CD1c-positive myeloid dendritic cell (primary cell): ENCODE results near the gene TRRAP.
A peak's percentile ranks its signal among the peaks of the same experiment; 100 is the strongest.

ENCODE experiments used
- DNase-seq: peaks from one replicate; pipeline ENCODE4 v3.0.0-alpha.2; 2016; ENCODE audit errors: extremely low spot score

TRRAP gene

DNA sequence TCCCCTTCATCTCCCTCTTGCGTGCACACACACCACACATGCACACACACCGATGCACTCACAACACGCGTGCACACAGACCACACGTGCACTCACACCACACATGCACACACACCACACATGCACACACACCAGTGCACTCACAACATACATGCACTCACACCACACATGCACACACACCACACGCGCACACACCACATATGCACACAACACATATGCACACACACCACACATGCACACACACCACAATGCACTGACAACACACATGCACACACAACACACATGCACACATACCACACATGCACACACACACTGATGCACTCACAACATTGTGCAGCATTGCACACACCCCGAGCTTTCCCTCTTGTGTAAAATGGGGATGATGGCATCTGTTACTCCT is 68.1 kb downstream of the TRRAP start:
- DNase-seq: no peak

DNA sequence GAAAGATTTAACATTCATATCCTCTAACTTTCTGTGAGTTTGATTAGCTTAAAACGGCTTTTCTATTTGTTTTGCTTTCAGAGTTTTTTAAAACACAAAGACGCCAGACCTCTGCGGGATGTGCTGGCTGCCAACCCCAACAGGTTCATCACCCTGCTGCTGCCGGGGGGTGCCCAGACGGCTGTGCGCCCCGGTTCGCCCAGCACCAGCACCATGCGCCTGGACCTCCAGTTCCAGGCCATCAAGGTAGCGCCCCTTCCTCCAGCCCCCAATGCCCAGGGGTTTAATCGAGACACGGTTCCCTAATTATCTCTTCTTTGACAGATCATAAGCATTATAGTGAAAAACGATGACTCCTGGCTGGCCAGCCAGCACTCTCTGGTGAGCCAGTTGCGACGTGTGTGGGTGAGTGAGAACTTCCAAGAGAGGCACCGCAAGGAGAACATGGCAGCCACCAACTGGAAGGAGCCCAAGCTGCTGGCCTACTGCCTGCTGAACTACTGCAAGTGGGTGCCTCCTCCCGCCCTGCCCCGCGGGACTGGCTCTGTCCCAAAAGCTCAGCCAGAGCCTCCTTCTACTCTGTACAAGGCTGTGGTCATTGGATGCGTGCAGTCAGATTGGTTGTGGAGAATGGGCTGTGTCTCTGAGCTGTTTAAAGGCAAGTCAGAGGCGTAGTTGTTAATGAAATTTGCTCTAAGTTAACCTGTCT is 71.2 kb downstream of the TRRAP start:
- no peak for DNase-seq

DNA sequence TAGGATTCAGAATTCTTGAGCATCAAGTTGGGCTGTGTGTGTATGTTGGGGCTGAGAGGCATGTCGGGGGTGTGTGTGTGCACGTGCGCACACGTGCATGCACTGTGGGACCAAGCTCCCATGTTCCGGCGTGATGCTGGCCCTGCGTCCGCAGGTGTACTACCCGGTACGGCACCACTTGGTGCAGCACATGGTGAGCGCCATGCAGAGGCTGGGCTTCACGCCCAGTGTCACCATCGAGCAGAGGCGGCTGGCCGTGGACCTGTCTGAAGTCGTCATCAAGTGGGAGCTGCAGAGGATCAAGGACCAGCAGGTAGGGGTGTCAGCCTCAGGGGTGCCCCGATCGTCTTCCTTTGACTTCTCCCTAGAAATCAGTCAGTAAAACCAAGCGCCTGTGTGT is 77.7 kb downstream of the TRRAP start:
- DNase-seq: no peak

DNA sequence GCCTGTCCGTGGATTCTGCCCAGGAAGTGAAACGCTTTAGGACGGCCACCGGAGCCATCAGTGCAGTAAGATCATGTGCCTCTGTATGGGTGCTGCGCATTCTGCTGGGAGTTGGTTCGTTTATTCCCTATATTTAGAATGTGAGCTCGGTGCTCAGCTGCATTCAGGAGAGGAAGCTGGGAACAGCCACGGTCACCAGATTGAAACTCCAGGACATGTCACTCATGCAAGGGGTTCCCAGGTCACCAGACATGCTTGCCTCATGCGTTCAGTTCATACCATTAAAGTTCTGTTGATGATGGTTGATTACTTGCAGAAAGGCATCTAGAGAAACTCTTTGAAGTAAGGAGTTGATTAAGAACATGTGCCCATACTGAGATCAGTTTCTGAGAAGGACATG is 78.1 kb downstream of the TRRAP start:
- no peak for DNase-seq

DNA sequence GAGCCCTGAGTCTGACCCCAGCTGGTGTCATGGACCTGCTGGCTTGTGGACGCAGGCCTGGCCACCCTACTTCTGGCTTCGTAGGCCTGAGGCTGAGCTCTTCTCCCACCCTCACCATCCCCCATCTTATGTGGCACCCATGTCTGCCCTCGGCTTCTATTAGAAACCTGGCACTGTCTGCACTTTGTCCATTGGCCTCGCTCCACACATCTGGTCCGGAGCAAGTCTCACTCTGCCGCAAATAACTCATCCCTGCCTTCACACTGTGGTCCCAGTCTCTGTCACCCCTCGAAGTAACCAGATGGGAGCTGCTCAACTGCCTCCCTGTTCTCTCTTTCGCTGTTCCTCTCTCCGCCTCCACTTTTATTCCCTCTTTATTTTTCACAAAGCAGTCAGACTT is 78.6 kb downstream of the TRRAP start:
- DNase-seq: no peak

DNA sequence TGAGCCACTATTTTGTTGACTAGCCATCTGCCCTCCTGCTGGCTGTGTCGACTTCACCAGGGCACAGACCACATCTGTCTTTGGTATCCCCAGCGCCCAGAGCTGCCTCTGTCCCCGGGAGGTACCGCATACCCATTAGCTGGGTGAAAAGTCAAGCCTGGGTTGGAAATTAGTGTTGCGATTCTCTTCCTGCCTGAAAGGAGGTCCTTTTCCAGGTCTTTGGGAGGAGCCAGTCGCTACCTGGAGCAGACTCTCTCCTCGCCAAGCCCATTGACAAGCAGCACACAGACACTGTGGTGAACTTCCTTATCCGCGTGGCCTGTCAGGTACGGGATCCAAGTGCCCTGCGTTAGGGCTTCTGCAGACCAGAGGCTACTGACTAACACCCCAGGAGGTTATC is 79.4 kb downstream of the TRRAP start:
- DNase-seq: no peak

DNA sequence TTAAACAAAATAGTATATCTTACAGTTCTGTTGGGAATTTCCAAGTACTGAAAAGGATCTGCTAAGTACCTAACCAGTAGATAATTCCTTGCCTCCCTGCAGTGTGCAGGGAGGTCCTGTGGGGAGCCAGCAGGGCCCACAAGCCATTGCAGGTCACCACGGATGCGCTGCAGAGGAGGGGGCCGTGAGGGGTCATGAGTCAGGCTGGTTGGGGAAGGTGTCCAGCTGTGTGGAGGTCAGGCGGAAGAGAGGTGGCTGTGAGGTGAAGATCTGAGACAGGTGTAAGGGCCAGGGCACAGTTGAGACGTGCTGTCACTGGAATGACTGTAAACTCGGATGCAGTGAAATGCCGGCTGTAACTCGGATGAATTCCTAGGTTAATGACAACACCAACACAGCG is 80.6 kb downstream of the TRRAP start:
- no peak for DNase-seq

DNA sequence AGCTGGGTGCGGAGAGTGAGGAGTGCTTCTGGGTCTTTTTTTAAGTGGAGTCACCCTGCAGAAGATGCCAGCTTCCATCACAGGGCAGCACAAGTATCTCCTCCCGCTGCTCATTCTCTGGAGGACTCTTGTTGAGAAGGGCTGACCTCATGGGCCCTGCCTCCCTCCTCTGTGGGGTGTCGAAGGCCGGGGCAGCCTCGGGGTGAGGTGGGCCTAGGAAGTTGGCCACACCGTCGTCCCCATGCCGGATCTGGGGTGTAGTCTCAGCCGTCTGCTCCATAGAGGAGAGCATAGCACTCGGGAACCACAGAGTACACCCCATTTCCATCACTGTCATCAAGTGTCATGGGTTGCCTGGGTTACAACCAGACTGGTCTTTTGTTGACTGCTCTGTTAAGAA is 85.0 kb downstream of the TRRAP start:
- no peak for DNase-seq

DNA sequence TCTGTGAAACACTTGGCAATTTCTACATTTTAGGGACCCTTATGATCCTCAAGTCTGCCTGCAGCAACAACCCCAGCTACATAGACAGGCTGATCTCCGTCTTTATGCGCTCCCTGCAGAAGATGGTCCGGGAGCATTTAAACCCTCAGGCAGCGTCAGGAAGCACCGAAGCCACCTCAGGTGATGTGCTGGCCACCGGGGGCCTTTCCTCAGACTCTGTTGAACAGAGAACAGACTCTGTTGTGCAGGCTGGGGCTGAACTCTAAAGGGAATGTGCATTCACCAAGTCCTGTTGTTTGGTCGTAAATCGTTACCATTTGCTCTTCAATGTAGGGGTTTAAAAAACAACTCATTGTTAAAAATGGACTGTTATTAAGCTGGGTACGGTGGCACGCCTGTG is 86.3 kb downstream of the TRRAP start:
- no peak for DNase-seq

DNA sequence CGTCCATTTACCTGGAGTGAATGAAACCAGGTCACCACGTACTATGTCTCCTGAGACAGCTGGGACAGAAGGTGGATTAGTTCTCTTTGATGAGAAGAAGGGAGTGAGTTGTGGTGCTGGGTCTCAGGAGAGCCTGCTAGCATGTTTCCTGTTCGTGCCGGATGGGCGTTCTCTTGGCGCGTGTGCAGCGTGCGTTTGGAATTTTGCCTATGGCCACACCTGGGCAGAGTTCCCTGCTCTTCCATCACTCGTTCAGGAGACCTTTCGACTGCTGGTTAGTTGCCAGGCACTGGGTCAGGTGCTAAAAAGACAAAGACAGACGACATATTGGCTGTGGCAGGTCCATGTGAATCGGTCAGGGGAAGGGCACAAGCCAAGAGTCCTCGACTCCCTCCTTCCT is 90.3 kb downstream of the TRRAP start:
- DNase-seq: no peak

DNA sequence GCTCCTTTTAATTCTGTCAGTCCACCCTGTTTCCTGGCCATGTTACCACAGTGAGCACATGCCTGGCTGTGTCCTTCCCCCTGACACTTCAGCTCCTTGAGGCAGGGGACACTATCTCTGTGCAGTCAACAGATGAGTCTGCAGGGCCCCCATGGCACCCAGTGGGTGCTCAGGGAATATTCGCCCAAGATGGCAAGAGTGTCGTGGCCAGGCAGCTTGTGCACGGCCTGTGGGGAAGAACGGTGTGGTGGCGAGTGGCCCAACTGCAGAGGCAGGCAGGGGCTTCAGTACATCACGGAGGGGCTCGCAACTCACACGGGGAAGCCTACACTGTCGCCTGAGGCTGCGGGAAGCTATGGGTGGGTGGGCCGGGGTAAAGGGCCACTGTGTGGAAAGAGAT is 91.1 kb downstream of the TRRAP start:
- DNase-seq: no peak

DNA sequence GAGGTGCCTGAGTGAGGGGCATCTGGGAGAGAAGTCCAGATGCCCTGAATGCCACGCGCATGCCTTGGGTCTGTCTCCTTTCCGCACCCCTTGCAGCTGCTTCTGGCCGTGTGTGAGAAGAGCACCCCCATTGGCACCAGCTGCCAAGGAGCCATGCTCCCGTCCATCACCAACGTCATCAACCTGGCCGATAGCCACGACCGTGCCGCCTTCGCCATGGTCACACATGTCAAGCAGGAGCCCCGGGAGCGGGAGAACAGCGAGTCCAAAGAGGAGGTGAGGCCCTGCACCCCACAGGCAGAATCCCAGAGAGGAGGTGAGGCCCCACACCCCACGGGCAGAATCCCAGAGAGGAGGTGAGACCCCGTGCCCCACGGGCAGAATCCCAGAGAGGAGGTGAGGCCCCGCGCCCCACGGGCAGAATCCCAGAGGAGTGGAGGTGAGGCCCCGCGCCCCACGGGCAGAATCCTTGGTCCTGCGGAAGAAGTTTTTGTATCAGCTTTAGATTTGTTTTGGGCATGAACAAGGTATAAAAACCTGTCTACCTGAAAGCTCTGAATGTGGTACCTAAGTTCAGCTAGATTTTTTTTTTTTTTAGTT is 91.8 kb downstream of the TRRAP start:
- DNase-seq: no peak

DNA sequence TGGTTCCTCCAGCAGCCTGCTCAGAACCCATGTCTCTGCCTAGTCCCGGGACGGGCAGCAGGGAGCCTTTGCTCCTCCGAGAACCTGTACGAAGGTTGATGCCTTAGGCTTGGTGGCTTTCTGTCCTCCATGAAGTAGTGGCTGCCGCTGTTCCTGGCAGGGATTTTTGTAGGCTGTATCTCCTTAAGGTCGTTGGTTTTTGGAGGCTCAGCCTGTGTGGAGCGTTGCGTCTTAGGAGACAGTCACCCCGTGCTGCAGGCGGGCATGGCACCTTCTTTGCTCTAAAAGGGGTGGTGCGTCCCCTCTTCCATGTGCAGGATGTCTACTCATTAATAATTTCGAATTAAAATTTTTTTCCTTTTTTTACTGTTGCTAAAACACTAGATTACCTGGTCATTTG is 92.5 kb downstream of the TRRAP start:
- no peak for DNase-seq

DNA sequence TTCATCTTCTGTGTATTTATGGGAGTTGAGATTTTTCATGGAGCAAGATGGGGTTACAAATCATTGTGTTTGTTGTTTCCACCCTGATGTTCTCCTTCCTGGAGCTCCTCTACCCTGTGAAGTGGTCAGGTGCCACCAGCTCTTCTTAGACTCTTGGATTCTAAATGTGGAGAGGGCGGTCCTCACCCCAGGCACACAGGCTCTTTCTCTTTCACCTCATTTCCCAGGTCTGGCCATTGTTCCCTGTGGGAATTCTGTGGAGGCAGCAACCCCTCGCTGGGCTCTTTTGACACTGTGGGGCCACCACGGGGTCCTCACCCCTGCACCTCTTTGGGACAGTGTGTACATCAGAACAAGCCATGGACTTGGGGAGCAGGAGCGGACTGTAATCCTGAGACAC is 95.9 kb downstream of the TRRAP start:
- DNase-seq: no peak

DNA sequence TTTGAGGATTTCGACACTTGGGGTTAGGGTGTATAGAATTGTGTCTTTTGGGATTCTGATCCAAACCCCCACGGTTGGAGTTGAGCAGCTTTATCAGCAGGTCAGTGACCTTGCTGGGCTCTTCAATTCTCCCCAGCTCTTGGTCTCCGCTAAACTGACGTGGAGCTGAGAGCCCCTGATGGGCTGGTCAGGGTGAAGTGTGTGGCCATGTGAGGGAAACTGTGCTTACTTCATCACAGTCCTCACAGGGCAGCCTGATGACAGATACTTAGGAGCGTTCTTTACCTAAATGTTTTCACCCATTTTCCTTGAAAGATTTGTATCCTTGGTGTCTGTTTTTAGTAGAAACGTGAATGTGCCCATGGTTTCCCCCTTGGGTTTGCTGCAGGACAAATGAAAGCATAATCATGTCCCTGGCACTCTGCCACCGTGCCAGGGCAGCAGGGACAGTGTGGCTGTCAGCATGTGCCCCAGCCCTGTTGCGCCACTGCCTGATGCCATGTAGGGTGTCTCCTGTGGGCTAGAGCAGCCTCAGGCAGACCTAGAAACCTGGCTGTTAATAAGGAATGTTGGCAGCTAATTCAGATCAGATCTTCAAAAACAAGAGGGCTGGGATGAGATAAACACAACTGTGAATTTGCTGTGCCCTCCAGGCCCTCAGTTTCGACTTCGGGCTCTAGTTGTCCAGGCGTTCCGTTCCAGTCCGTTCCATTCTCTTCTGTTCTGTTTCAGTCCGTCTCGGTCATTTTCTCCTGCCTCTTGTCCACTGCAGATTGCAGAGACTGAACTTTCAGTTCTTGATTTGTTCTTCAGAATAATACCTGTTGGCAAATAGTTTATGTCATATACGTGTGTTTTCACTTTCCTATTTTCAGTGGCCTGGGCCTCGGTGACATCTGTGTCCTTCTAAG is 96.8 kb downstream of the TRRAP start:
- DNase-seq: no peak

DNA sequence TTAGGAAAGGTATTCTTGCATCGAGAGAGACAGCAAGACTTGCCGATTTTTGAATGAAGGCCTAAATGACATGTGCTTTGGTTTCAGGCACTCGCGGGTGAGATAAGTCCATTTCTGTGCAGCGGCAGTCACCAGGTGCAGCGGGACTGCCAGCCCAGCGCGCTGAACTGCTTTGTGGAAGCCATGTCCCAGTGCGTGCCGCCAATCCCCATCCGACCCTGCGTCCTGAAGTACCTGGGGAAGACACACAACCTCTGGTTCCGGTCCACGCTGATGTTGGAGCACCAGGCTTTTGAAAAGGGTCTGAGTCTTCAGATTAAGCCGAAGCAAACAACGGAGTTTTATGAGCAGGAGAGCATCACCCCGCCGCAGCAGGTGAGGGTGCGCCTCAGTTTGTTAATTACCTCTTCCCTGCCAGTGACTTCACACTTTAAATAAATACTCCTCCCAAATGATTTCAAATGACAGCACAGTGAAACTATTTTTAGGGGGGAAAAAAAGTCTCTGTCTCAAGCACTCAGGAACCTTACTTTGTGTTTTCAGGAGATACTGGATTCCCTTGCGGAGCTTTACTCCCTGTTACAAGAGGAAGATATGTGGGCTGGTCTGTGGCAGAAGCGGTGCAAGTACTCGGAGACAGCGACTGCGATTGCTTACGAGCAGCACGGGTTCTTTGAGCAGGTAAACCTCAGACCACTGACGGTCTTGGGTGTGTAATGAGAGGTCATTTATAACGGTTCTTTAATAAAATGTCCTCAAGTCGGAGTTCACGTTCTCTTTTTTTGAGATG is 98.3 kb downstream of the TRRAP start:
- no peak for DNase-seq

DNA sequence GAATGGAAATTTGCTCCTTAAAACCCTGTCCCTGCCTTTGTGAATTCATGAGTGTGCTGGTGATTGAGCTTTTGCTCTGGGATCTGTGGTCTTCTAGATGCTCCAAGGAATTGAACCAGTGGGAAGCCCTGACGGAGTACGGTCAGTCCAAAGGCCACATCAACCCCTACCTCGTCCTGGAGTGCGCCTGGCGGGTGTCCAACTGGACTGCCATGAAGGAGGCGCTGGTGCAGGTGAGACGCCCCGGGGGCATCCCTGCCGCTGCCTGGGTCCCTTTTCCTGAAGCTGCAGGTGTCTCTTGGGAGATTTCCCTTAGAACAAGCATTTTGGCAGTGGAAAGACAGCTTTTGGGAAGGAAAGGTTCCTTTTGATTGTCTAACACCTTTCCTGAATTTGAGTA is 100.3 kb downstream of the TRRAP start:
- DNase-seq: no peak

DNA sequence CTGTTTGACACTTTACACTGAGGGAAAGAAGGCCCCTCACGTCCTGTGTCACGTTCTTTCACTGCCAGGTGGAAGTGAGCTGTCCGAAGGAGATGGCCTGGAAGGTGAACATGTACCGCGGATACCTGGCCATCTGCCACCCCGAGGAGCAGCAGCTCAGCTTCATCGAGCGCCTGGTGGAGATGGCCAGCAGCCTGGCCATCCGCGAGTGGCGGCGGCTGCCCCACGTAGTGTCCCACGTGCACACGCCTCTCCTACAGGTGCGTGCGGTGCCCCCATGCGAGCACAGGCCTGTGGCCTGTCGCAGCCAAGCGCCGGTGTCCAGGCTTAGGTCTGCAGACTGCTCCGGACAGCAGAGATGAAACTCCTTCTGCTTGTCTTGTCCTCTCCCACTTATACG is 103.4 kb downstream of the TRRAP start:
- DNase-seq: no peak

DNA sequence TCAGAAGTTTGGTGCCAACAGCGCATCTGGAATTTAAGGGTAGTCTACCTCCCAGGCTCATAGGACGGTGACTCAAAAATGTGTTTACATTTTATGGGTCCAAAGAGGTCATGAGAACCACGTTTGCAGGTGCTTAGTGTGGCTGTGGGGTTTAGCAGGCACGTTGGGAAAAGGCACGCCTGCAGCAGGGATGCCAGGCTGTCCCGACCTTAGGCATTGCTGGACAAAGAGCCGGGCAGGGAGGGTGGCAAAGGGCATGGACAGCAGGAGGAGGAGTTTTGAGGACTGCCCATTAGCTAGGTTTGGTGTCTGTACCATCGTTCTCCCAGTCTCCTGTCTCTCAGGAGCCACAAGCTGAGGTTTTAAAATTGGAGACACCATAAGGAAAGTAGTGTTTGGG is 104.4 kb downstream of the TRRAP start:
- no peak for DNase-seq

DNA sequence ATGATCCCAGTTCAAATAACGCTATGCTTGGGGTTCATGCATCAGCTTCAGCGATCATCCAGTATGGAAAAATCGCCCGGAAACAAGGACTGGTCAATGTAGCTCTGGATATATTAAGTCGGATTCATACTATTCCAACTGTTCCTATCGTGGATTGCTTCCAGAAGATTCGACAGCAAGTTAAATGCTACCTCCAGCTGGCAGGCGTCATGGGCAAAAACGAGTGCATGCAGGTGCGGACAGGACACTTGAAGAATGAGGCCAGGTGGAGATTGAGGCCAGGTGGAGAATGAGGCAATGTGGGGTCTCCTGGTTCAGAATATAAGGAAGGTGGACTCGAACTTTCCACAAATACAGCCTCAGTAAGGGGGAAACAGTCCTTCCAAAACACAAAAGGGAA is 105.8 kb downstream of the TRRAP start:
- no peak for DNase-seq

DNA sequence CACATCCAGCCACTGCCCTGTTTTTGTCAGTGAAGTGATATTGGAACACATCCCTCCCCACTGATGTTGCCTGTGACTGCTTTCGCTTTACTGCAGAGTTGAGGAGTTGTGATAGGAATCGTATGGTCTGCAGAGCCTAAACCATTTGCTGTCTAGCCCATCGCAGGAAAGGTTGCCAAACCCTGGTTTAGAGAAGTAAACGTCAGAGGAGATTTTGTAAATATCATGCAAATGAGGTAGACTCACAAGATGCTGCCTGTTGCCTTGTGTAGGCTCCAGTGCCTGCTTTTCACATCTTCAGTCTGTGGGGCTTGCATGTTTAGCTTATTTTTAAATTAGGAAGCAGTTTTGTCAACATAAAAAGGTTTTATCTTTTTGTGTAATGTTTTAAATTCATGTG is 107.1 kb downstream of the TRRAP start:
- DNase-seq: peak; percentile 2

DNA sequence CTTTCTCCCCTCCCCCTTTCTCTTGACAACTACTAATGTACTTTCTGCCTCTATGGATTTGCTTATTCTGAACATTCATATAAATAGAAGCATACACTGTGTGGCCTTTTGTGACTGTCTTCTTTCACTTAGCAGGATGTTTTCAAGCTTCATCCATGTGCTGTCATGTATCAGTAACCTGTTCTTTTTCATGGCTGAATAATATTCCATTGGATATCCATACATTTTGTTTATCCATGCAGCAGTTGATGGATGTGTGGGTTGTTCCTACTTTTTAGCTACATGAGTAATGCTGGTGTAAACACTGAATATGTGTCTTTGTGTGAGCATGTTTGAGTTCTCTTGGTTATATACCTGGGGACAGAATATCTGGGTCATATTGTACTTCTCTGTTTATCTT is 107.6 kb downstream of the TRRAP start:
- DNase-seq: no peak
